GM18517 (cell line): Measurements from ENCODE around the gene ZBTB8OS.
"Not testable (repeated sequence)": the region's sequence is repeated elsewhere in the genome, so short reads cannot be mapped to it uniquely, and the experiment has no call there.

ENCODE experiments used
- ATAC-seq: cut with Tn5 transposase; IDR thresholded peaks from one replicate; pipeline ENCODE4 v1.9.1; 2021; ENCODE audit warnings: mild to moderate bottlenecking, moderate library complexity; ENCODE audit not compliant: unreplicated experiment

ZBTB8OS gene

GRCh38 chr1:32650752-32651460 lies 556 bp upstream of the ZBTB8OS start, which contains the start of gene RBBP4:
RBBP4 (plus strand) TSS chr1:32651208; CDS start chr1:32651307, 99 bp downstream.
- peak; percentile 69 for ATAC-seq

GRCh38 chr1:32647308-32648134 lies 2.8 kb downstream of the ZBTB8OS start:
- no peak for ATAC-seq

DNA sequence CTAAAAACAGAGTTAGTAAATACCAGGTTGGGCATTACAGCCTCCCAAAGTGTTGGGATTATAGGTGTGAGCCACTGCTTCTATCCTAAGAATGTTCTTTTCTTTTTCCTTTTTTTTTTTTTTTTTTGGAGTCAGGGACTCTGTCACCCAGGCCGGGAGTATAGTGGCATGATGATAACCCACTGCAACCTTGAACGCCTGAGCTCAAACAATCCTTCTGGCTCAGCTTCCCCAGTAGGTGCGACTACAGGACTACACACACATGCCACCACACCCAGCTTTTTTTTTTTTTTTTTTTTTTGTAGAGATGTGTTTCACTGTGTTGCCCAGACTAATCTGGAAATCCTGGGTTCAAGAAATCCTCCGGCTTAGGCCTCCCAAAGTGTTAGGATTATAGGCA lies 5.9 kb downstream of the ZBTB8OS start:
- ATAC-seq, result no peak

GRCh38 chr1:32642292-32642827 lies 8.0 kb downstream of the ZBTB8OS start:
- not testable (repeated sequence) for ATAC-seq

DNA sequence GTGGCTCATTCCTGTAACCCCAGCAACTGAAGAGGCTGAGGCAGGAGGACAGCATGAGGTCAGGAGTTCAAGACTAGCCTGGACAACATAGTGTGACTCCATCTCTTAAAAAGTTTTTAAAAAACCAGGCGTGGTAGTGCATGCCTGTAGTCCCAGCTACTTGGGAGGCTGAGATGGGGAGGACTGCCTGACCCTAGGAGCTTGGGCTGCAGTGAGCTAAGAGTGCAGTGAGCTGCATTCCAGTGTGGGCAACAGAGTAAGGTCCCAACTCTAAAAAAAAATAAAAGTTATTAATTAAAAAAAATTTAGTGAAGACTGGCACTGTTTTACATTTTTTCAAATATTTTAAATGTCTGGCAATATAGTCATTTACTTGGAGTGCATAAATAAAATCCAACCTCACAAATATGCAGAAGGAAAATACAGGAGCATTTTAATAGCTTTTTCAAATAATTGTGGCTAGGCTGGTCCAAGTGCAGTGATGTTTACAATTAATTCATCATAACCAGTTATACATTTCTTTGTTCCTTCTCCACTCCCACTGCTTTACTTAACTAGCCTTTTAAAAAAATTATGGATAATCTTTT lies 10.8 kb downstream of the ZBTB8OS start:
- ATAC-seq, result no peak

- no peak for ATAC-seq
These were observed 13.3 kb downstream of the ZBTB8OS start for GRCh38 chr1:32636914-32637645.

- no peak for ATAC-seq
These were observed 14.7 kb downstream of the ZBTB8OS start for GRCh38 chr1:32635508-32636277.

DNA sequence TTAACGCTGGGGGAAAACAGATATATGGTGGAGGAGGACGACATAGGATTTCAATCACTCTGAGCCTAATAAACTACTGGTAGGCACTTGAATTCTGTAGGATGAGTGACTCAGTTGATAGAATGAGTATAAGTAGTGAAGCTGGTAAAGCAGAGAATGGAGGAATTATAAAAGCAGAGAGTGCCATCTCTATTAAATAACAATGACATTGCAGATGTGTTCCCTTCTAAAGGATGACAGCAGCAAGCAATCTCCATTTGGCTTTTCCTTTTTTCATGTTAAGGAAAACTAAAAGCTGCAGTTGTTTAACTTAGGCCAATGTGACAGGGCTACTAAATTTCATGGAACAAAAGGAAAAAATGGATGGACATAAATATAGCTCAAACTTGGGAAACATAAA lies 17.5 kb downstream of the ZBTB8OS start:
- ATAC-seq, result no peak

GRCh38 chr1:32630173-32630572 lies 20.2 kb downstream of the ZBTB8OS start:
- ATAC-seq, result not testable (repeated sequence)

DNA sequence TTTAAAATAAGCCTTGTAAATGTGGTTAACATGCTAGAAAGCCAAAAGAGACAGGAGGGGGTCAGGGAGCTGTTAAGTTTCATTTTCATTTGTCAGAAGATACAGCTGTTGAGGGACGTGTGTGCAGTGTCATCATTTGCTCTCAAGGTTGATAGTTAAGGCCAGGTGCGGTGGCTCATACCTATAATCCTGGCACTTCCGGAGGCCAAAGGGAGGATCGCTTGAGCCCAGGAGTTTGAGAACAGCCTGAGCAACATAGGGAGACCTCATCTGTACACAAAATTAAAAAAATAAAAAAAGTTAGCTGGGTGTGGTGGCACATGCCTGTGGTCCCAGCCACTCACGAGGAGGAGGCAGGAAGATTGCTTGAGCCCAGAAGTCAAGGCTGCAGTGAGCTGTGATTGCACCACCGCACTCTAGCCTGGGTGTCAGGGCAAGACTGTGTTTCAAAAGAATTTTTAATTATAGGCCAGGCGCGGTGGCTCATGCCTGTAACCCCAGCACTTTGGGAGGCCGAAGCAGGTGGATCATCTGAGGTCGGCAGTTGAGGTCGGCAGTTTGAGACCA lies 22.7 kb downstream of the ZBTB8OS start:
- ATAC-seq, result peak; percentile 77

- no peak for ATAC-seq
These were observed 24.2 kb downstream of the ZBTB8OS start for GRCh38 chr1:32626176-32626575.

GRCh38 chr1:32623775-32624174 lies 26.6 kb downstream of the ZBTB8OS start:
- no peak for ATAC-seq

GRCh38 chr1:32622806-32623681 lies 27.3 kb downstream of the ZBTB8OS start:
- ATAC-seq, result no peak

GRCh38 chr1:32622205-32622604 lies 28.1 kb downstream of the ZBTB8OS start:
- no peak for ATAC-seq

GRCh38 chr1:32619701-32620485 lies 30.5 kb downstream of the ZBTB8OS start:
- ATAC-seq, result peak; percentile 82

- no peak for ATAC-seq
These were observed 31.6 kb downstream of the ZBTB8OS start for GRCh38 chr1:32618673-32619221.

GRCh38 chr1:32613472-32613871 lies 36.9 kb downstream of the ZBTB8OS start:
- ATAC-seq, result no peak
